HG03432 (cell line): ENCODE measurements around the gene SFMBT1.

Experiments
- ATAC-seq: cut with Tn5 transposase; IDR thresholded peaks from one replicate; pipeline ENCODE4 v1.9.1; 2021; ENCODE audit warnings: mild to moderate bottlenecking, moderate library complexity; ENCODE audit not compliant: unreplicated experiment

Gene SFMBT1, protein sequence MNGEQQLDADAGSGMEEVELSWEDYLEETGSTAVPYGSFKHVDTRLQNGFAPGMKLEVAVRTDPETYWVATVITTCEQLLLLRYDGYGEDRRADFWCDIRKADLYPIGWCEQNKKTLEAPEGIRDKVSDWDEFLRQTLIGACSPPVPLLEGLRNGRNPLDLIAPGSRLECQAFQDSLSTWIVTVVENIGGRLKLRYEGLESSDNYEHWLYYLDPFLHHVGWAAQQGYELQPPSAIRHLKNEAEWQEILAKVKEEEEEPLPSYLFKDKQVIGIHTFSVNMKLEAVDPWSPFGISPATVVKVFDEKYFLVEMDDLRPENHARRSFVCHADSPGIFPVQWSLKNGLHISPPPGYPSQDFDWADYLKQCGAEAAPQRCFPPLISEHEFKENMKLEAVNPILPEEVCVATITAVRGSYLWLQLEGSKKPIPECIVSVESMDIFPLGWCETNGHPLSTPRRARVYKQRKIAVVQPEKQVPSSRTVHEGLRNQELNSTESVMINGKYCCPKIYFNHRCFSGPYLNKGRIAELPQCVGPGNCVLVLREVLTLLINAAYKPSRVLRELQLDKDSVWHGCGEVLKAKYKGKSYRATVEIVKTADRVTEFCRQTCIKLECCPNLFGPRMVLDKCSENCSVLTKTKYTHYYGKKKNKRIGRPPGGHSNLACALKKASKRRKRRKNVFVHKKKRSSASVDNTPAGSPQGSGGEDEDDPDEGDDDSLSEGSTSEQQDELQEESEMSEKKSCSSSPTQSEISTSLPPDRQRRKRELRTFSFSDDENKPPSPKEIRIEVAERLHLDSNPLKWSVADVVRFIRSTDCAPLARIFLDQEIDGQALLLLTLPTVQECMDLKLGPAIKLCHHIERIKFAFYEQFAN

DNA sequence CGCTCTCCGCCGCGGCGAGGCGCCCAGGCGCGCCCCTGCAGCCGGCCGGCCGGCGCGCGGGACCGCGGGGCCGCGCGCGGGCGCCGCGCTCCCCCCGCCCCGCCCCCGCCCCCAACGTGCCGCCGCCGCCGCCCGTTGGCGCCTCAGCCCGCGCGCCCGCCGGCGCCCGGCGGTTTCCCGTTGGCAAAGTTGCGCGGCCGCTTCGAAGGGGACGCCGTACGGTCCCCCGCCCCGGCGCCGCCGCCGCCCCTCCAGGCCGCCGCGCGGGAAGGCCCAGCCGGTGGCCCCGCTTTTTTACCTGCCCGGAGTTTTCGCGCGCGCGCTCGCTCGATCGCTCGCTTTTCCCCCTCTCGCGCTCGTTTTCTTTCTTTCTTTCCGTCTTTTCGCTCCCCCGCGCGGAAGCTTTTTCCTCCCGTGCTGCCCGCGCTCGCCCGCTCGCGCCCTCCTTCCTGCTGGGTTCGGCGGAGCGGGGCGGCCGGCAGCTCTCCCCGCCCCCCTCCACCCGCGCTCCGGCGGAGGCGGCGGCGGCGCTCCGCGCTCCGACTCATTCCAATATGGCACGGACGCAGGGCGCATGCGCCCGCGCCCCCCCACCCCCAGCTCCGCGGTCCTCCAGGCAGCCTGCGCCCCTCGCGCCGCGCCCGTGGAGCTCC, at the start of gene SFMBT1:
TSS of gene SFMBT1 (minus strand) at position 556 of the 653 bp plus-strand sequence. CDS start 76,945 bp downstream, outside the sequence.
- ATAC-seq, result peak; percentile 55

DNA sequence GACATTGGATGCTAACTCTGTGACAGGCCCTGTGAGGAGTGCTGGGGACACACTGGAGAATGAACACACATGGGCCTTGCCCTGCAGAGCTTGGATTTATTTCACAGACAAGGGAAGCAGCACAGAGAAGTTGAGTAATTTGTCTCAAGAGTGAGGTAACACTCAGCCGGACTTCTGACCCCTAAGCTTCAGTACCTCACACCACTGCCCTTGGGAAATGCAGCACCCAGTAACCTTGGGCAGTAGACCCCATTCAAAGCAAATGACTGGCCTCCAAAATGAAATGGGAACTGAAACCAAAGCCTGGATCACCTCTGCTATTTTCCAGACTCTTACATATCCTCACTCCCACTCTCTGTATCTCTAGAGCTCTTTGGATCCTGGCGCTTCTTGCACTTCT, 47.1 kb upstream of the SFMBT1 start:
- ATAC-seq, result no peak

DNA sequence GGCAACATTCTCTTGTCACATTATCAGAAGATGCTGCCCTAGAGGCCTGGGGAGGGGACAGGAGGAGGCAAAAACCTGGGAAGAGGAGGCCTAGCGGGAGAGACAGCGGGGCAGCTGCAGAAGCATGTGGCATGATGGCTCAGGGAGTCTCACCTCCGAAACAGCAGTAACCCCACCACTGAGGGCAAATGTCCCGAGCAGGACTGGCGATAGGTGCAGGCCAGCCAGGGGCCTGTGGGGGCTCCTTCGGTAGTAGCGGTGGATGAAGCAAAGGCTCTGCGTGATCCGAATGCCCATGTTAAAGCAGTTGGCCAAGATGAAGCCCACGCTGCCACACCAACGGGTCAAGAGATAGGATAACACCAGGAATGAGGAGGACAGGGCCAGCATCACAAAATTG, 46.3 kb upstream of the SFMBT1 start:
- ATAC-seq, result no peak

DNA sequence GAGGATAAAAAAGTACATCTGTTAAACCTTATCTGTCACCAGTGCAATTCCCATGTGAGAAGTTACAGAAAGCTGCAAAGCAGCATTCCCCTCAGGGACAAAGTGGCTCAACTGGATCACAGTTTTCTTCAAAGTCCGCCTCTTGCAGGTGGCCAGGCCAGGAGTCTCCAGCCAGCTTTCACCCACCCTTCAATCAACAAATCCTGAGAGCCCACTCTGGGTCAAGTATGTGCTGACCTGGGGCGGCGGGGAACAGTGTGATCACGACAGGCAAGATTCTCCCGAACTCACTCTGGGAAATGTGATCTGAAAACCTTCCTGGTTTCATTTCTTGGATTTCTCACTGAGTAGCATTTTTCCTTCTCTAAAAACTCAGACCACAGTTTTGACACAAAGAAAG, 45.1 kb upstream of the SFMBT1 start:
- no peak for ATAC-seq

DNA sequence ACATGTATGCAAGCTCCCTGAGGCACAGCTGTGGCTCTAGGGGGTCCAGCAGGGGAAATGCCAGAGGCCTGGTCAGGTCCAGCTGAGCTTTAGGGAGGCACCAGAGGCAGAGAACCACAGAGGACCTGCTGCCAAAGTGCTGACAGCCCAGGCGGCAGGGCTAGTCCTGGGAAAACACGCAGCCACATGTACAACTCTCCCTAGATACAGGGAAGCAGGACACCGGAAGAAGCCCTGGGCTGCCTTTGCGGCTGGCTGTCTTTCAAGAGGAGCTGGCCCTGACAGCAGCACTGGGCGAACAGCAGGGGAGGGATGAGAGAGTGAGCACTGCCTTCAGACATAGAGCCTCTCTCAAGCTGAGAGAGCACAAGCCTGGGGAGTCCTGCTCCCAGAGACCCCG, 43.6 kb upstream of the SFMBT1 start:
- no peak for ATAC-seq

DNA sequence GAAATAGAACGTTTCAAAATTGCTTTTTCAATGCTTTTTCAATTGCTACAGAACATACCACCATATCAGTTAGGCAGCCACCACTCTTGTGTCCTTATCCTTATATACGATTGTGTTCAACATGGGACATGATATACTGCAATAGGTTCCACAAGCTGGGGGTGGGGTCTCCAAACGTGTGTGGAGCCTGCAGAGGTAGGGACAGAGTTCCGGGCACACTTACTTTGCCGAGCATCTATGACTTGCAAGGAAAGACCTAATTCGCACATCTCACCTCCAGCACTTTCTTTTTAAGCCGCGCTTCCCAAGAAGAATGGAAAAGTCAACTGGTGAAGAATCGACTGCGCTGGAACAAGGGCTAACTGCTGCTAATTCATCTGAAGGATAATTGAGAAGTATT, 39.6 kb upstream of the SFMBT1 start:
- ATAC-seq, result no peak

DNA sequence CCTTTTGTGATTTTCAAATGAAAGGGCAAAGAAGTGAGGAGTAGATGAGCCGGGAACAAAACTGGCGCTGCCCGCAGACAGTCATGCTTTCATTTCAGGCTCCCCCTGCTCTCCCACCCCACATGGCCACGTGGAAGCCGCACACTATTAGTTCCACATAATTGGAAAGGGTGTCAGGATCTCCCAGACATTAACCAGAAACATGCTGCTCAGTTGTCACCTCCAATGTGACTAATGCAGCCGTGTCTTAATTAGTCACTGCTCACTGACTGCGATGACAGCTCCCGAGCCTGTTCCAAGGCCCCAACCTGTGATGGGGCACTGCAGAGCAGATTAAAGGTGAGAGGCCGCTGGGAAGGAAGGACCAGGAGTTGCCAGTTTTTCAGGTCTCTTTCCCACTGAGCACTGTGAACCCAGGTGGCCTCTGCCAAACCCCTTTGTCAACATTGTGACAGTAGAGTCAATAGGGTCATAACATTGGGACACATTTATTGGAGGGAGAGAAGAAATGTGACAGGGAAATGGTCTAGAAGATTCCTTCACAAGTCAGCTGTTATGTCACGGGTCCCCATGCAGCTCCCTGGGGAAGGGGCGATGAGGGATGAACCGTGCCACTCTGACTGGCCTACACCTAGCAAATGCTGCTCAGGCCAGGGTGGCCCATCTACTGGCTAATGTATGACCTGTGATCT, 38.6 kb upstream of the SFMBT1 start:
- ATAC-seq, result no peak

DNA sequence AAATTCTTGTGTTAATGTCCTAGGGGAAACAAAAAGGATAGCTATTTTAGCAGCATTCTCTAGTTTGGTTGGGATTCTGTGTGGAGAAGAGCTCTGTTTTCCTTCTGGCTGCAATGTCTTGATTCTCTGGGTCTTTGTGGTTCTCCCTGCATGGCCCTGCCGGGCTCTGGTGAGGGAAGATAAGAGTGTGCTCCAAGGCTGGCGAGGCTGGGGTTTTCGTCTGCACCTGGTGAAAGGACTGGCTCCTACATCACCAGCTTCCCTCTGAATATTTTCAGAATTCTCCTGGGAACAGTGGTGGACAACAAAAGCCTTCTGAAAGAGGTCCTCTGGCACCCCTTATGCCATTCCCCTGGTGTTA, 38.1 kb upstream of the SFMBT1 start:
- no peak for ATAC-seq

DNA sequence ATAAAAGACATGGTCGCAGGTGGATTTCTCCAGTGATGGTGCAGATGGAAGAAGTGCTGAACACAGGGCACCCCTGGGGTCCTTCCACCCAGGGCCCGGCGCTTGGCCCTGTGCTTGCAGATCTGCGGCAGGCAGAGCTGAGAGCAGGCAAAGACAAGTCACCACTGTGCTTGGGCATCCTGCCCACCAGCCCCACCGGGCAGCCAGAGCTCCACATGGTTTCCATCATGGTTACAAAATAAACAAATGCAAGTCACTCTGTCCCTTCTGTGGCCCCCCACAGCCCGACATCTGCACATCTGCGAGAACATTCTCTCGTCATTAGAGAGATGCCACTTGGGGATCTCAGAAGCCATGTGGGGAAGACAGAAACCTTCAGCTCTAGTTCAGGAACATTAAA, 37.6 kb upstream of the SFMBT1 start:
- no peak for ATAC-seq

DNA sequence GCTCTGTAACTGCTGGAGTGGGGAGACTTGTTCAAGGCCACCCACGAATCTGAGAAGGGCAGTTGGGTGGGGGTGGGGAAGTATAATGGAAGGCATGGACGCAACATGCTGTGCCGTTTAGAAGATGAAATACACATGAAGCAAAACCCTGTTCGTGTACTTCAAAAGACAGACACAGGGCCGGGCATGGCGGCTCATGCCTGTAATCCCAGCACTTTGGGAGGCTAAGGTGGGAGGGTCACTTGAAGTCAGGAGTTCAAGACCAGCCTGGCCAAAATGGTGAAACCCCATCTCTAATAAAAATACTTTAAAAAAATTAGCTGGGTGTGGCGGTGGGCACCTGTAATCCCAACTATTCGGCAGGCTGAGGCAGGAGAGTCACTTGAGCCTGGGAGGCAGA, 36.9 kb upstream of the SFMBT1 start:
- no peak for ATAC-seq

DNA sequence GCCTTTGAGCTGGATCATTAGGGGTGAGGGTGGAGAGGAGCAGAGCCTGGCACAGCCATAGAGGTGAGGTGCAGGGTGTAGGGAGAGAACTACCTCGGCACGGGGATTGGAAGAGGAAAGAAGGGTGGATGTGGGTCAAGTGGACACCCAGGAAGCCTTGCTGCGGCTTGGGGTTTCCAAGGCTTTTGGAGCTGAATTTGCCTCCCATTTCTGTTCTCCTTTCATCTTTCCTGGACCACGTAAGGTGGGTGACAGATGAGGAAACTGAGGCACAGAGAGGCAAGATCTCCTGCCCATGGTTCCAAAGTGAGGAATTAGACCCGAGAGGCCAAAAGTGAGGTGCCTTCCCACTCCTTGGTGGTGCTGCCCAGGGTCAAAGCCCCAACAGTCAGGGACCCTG, 35.4 kb upstream of the SFMBT1 start:
- no peak for ATAC-seq

DNA sequence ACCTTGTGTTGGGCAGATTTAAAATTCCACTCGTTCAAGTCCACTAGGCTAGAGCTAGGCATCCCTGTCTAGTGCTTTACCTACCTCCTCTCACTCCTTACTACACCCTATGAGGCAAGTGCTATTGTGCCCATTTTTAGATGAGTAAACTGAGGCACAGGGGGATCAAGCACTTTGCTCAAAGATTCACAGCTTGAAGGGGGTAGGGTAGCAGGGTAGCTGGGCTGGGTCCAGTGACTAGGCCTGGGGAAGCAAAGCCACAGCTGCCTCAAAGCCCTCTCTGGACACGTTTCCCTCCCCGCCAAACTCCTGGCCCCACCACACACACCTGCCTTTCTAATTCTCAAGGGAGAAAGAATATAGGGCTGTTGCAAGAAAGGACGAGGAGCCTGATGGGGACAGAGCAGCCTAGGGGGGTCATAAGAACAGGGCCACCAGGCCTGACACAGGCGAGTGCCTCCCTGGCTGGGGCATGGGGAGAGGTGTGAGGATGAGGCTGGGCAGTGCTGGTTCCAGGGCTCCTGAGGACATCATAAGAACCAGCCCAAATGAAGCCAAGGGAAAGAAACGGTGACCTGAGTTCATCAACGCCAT, 34.8 kb upstream of the SFMBT1 start:
- no peak for ATAC-seq

DNA sequence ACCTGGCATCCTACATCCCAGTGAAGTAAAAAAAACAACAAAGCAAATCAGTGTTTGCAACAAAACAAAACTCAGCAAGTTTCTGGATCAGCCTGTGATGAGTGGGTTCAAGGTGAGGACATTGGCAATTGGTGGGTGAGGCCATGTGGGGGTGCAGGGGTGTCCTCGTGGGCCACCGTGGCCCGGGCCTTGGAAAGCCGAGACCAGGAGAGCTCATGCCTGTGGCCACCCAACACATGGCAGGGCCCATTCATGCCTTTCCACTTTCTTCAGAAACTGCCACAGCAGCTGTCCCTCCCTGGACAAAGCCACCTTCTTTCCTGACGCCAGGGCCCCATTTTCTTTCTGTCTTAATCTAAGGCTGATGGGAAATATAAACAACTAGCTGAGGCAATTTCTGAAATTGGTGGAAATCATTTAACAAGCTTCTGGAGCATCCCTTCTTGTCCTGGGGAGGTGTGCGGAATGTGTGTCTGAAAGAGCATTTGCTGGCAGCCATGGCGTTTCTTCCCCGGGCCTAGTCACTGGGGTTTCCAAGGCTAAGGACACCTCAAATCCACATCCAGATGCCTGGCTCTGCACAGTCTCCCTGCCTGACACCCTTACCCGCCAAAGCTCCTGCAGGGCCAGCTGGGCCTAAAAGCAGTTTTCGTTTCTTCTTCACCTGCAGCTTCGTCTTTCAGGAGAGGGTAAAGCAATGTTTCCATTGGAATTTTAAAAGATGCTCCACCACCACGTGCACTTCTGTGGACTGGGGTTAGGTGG, 34.1 kb upstream of the SFMBT1 start:
- no peak for ATAC-seq

DNA sequence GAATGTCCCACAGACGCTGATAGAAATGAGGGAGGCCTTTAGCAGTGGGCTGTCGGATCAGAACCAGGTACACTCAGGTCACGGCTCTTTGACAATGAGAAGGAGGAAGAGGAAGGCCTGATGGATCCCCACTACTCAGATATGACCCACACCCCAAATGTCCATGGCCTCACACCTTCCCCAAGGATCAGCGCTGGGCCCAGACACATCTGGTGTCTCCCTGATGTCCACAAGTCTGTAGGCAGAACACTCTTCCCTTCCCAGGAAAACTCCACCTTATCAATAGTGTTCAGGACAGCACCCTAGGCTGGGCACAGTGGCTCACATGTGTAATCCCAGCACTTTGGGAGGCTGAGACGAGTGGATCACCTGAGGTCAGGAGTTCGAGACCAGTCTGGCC, 33.3 kb upstream of the SFMBT1 start:
- no peak for ATAC-seq

DNA sequence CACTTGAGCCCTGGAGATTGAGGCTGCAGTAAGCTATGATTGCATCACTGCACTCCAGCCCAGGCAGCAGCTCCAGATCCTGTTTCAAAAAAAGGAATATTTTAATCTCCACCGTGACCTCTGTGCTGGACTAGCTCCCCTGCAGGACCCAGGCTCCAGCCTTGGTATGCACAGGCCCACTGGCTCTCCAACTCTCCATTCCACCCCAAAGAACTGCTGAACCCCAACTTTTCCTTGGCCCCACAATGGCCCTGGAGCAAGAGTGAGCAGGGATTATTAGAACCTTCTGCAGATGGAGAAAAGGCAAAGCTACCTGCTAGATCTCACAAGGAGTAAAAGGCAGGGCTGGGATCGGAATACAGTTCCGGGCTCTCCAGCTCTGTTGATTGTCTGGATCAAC, 32.8 kb upstream of the SFMBT1 start:
- no peak for ATAC-seq

DNA sequence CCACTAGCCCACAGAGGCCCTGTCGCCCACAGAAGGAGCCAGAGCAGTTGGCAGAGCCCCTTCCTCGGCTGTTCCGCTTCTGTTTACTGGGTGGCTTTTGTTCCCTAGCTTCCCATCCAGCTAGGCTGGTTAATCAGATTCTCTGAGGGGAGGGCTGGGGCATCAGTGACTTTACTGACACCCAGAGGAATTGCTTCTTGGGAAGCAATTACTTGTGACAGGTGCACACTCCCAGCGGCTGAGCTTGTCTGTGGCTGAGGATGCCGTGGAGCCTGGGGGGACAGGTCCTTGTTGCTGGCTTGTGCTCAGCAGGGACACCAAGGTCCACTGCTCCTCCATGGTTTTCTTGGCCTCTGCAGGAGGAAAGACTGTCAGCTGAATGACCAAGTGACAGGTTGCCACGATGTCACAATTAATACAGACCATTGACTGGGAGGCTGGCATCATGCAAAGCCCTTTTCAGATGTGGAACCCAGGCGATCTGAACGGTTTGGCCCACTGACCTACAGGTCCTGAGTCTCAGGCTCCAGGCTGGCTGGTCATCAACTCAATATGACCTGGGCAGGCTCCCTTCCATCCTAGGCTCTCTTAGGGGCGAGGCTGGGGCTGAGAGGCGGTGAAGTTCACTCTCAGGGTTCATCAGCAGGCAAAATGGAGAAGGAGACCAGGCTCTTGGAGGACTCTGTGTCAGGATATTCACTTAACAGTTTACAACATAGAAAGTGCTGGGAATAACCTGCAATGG, 31.8 kb upstream of the SFMBT1 start:
- no peak for ATAC-seq

DNA sequence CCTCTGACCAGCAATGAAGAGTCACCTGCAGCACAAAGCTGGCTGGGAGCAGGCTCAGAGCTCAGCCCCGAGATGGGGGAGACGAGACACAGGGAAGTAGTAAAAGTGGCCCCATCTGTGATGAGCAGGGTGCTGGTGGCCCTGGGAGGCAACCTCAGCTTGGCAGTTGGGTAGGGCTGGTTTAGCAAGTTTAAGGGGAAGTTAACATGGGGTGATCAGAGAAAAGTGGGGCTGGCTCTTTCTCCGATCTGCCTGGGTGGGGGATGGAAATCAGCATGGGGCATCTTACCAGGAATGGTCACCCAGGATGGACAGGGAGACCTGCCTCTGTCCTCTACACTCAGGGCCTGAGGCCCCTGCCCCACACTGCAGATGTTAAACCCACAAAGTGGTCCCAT, 29.9 kb upstream of the SFMBT1 start:
- no peak for ATAC-seq

DNA sequence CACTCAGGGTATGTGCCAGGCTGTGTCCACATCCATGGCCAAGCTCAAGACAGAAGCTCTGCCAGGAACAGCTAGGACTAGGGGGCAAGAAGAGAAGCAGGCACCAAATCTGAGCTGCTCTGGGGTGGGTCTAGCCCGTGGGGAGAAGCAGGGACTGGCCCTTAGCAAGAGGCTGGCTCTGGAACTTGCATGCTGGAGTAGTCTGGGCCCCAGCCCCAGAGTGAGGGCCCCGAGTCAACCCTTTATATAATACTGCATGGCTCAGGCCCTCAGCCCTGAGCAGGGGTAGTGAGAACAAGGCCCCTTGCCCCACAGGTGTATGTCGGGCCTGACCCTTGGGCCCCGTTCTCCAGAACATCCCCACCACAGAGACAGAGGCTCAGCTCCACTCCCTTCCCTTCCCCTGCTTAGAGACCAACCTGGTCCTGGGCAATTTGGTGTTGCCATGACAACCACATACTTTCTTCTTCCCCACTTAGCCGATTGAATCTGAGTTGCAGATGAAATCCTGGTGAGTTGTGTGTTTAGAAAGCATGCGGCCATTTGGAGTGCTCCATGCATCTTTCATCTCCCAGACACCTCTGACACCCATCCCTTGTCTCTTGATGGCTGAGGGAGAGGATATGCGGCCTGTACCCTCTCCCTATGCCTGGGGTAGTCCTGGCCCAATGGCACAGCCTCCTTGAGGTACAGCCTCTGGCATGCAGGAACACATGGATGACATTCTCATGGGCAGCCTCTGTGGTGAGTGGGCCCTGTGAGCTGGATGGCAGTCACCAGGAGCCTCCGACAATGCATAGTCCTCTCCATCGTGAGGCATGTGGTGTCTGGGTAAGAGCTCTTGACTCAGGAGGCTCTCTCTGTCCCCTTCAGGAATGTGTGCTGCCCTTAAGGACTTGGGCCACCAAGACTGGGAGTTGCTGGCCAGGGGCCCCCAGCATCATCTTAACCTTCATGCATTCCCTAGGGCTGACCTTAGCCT, 29.2 kb upstream of the SFMBT1 start:
- no peak for ATAC-seq
